ENCODE results near the gene DEFB124.
"Not testable (repeated sequence)": the region's sequence is repeated elsewhere in the genome, so short reads cannot be mapped to it uniquely, and the experiment has no call there.

DEFB124 gene

GRCh38 chr20:31485450-31486339 lies 10.8 kb upstream of the DEFB124 start:
- DNase-seq = no peak

- no peak for DNase-seq
These were observed 9.1 kb upstream of the DEFB124 start for GRCh38 chr20:31484001-31484400.

GRCh38 chr20:31476643-31477215 lies 1.8 kb upstream of the DEFB124 start:
- DNase-seq = no peak

GRCh38 chr20:31476294-31476585 lies 1.3 kb upstream of the DEFB124 start:
- DNase-seq = no peak

DNA sequence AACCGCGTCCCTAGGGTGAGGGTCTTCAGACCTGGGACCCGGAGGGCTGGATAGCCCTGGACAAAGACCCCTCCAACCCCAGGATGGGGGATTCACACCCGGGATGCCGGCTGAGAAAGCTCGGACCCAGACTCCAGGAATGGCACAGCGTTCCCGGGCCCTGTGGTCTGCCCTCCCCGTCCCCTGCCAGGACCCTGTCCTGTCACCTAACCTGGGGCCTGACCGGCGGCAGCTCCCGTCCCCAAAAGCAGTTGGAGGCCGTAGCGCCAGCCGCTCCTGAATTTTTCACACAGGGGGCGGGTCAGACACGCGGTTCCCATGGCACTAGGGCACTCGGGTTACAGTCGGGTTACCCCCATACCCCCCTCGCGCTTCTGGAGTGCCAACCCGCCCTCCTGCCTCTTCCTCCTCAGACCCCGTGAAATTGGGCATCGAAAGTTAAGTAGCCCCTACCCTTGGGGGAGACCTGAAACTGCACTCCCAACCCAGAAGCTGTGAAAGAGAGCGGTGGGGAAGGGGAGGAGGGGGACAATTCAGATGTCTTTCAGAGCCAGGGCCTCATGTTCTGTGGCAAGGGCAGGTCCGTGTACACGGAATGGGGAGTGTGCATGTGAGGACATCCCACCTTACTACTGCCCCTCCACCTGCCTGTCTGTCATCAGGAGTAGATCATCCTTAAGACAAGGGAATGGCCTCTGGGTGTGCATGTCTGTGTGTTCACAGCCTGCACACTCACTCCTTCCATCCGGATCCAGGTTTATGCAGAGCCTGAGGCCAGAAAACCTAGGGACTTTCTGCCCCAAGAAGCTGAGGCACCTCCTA lies 756 bp upstream of the DEFB124 start:
- DNase-seq = no peak

DNA sequence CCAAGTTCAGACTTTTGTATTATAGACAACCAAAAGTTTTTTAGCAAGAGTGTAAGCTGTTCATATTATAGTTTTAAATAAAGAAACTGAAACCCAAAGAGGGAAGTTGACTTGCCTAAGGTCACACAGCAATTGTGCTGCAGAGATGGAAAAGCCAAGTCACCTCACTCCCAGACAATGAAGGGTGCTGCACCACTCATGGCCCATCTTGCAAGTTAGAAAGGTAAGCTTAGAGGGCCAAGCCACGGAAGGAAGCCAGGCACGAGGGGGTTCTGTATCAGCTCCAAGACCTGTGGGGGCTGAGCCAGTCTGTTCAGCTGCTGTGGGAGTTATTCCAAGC lies 860 bp downstream of the DEFB124 start:
- no peak for DNase-seq

- DNase-seq = no peak
These were observed 1.4 kb downstream of the DEFB124 start for GRCh38 chr20:31473331-31474096.

GRCh38 chr20:31472395-31473330 lies 2.3 kb downstream of the DEFB124 start:
- no peak for DNase-seq

- not testable (repeated sequence) for DNase-seq
These were observed 4.0 kb downstream of the DEFB124 start for GRCh38 chr20:31470946-31471345.

DNA sequence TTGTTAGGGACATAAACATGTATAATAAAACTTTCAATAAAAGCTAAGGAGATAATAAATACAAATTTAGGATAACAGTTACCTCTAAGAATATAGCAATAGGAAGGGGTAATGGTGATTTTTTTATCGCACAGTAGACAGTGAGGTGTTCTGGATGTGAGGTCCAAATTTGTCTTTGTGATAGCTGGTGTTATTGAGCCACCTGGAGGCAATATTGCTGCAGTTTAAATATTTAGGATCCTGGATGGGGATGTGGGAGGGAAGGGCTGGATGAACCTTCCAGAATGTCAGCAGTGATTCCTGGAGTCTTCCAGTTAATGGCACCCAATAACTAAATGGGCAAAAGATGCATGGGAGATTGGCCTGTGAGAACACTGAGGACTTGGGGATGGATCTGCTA lies 20.6 kb downstream of the DEFB124 start:
- DNase-seq = no peak

DNA sequence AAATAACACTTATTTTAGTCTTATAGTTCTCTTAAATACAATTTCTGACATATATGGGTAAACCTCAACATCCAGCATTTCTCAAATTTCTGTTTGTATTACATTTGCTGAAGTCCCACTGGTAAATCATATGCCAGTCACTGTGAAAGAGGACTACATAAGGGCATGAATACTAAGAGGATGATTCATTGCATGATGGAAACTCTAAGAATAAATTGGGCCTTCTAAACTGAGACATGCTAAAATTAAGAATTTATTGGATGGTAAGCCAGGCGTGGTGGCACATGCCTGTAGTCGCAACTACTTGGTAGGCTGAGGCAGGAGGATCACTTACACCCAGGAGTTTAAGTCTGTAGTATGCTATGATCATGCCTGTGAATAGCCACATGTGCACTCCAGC lies 22.4 kb downstream of the DEFB124 start:
- DNase-seq = no peak

GRCh38 chr20:31449511-31450414 lies 25.2 kb downstream of the DEFB124 start:
- no peak for DNase-seq

DNA sequence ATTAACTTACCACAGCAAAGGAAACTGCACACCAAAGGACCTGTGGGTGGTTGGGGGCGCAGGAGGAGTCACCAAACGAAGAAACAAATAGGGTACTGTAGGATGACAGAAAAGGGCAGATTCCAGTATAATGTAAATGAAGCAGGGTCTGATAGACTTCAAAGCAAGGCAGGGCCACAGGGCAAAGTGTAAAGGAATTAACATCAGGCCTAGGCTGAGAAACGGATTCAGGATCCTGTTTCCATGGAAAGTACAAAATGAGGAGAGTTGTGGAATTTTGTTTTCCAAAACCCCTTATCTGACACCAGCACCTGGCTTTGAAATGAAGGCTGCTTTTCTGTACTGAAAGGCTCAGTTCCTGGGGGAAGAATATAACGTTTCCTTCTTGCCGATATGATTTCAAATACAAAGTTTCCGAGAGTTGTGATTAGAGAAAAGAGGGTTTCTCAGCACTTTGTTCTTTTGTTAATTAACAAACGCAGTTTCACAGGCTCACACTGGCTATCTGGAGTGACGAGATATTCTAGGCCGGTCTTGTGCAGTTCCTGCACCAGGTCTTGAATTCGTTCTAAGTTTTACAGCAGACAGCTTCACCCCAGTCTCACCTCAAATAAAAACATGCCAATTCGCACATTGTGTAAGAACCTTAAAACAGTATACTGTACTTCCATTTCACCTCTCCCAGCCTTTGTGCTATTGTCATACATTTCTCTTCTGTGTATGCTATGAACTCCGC lies 28.7 kb downstream of the DEFB124 start:
- no peak for DNase-seq

DNA sequence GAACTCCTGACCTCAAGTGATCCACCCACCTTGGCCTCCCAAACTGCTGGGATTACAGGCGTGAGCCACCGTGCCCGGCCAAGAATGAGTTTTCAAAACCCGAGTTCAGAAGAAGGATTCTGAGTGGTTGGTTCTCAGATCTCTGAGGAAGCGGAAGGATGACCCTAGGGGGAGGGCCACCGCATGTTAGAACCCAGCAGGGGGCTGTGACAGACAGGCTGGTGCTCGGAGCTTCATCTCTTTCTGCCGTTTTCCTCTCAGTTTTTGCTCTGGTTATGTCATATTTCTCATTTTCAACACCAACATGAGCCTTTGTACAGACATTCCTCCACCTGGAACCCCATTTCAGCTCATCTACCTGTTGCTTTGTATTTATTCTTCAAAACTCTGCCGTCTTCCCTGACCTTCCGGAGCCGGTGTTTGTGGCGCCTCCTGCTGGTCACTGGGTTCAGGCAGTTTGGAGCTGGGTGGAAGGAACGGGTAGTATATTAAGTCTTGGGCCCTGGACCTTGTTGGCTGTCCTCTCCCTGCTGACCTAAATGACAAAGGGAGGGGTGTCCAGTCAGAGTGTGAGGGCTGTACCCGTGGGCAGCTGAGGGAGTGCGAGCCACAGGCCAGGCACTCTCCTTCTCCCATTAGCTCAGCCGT lies 34.8 kb downstream of the DEFB124 start, which contains the start of gene DEFB123:
TSS of gene DEFB123 (plus strand) at position 621 of the 648 bp plus-strand sequence. CDS start 67 bp downstream, outside the sequence.
- no peak for DNase-seq

DNA sequence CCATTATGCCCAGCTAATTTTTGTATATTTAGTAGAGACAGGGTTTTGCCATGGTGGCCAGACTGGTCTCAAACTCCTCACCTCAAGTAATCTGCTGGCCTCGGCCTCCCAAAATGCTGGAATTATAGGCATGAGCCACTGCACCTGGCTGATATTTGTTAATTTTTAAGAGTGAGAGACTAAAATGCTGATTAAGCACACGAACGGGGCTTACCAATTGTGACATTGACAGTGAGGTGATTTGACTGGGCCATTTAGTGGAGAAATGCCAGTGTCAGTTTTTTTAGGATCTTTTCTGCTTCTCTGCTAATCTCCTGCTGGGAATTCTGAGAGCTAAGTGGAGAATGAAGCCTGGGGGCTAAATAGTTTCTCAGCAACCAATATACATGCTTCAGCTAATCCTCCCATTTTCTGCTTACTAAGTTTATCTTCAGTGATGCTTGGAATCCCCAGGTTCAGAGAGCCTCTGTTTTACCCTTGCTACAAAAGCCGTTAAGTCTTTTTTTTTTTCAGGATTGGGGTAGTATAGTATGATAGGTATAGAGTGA lies 44.3 kb downstream of the DEFB124 start:
- DNase-seq = no peak

GRCh38 chr20:31427576-31427975 lies 47.4 kb downstream of the DEFB124 start:
- DNase-seq = not testable (repeated sequence)

DNA sequence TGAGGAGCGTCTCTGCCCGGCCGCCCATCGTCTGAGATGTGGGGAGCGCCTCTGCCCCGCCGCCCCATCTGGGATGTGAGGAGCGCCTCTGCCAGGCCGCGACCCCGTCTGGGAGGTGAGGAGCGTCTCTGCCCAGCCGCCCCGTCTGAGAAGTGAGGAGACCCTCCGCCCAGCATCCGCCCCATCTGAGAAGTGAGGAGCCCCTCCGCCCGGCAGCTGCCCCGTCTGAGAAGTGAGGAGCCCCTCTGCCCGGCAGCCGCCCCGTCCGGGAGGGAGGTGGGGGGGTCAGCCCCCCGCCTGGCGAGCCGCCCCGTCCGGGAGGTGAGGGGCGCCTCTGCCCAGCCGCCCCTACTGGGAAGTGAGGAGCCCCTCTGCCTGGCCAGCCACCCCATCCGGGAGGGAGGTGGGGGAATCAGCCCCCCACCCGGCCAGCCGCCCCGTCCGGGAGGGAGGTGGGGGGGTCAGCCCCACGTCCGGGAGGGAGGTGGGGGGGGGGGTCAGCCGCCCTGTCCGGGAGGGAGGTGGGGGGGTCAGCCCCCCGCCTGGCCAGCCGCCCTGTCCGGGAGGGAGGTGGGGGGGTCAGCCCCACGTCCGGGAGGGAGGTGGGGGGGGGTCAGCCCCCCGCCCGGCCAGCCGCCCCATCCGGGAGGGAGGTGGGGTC lies 47.9 kb downstream of the DEFB124 start:
- DNase-seq = not testable (repeated sequence)

GRCh38 chr20:31425797-31426196 lies 49.1 kb downstream of the DEFB124 start:
- DNase-seq = no peak

DNA sequence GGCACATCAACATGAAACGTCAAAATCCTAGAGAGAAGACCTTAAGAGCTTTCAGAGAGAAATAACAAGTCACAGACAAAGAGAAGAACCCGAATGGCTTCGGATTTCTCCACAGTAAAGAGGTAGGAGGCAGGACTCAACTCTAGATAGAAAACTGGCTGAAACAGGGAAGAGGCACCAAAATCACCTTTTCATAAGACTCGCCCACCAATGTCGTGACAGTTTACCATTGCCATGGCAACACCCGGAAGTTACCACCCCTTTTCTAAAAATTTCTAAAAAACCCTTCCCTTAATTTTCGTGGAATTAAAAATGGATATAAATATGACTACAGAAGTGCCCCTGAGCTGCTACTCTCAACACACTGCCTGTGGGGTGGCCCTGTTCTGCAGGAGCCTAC lies 56.6 kb downstream of the DEFB124 start:
- DNase-seq = no peak

All from NCI-H1436 treated with DMSO at 0.1 percent for 48 hours (cell line).